ENCODE measurements around the gene RP9. TPM values are rescaled to one million over a fixed set of nuclear protein-coding genes. Genes with fewer than 3 reads are reported as not detected.

RP9 gene
- 10.0 TPM for total RNA-seq

GRCh38 chr7:33109005-33109757 is at the start of gene RP9:
TSS of gene RP9 (minus strand) at chr7:33109404. CDS start at chr7:33109372, 32 bp downstream.

GRCh38 chr7:33128990-33129805 is 20.0 kb upstream of the RP9 start, which contains the start of gene BBS9:
TSS of gene BBS9 (plus strand) at chr7:33129564. CDS start at chr7:33146253, 16,689 bp downstream.

GRCh38 chr7:33062023-33062781 is 47.0 kb downstream of the RP9 start, which contains the start of gene NT5C3A:
TSS of gene NT5C3A (minus strand) at chr7:33062776. CDS start at chr7:33062705, 71 bp downstream.

Small RNA genes within 50 kb of the gene (small RNA-seq; reads per million reads assigned to genes)
- gene AC074338.1 (ENCODE audit: low replicate concordance) = not detected
- gene RN7SL505P (ENCODE audit: low replicate concordance) = not detected

Other genes starting within 250 kb of the RP9 start
- gene KBTBD2, start 217.6 kb downstream of the RP9 start, total RNA-seq = 122 TPM
- gene FKBP9, start 152.0 kb downstream of the RP9 start, total RNA-seq = 36.6 TPM
- gene NT5C3A, start 46.6 kb downstream of the RP9 start, total RNA-seq = 83.9 TPM
- 102 TPM for gene BBS9, start 20.2 kb upstream of the RP9 start, total RNA-seq

Data from parietal lobe (tissue), 2 donors.